Panc1 (cell line): Measurements from ENCODE around the gene DPEP1. TPM values are rescaled to one million over a fixed set of nuclear protein-coding genes. Genes with fewer than 3 reads are reported as not detected.

ENCODE experiments used
- ATAC-seq: fragments of 200-7000 bp; cut with Tn5 transposase; 2 replicates; pipeline ENCODE4 v1.9.1; 2020; ENCODE audit warnings: mild to moderate bottlenecking, moderate library complexity
- BruUV-seq: library from RNA; stranded (reverse); fragments of 400-500 nt; replicated peaks from 2 replicates; lab custom pipeline; 2021; lab: Mats Ljungman, UMichigan
- CTCF ChIA-PET: fragments of 300-600 bp; sonication (Branson Sonifier 250); formaldehyde crosslinking; loops from one replicate; lab custom pipeline; 2022; ENCODE audit warnings: antibody characterized with exemption; lab: Charles Lee
- POLR2A ChIA-PET: fragments of 300-600 bp; sonication (Branson Sonifier 250); formaldehyde crosslinking; loops from one replicate; lab custom pipeline; 2022; ENCODE audit warnings: antibody characterized with exemption; lab: Charles Lee
- DNase-seq: peaks from one replicate; pipeline ENCODE4 v3.0.0-alpha.2; 2010; ENCODE audit warnings: low read depth, low spot score
- H3K27ac ChIP-seq: 2 replicates; pipeline ENCODE4 v1.5.1; 2011; ENCODE audit warnings: mild to moderate bottlenecking, low read length, inconsistent platforms
- H3K27me3 ChIP-seq: fragments of 200-500 bp; sonication (Bioruptor generic); 2 replicates; pipeline ENCODE4 v1.6.0; 2014; ENCODE audit warnings: low read length, inconsistent platforms; ENCODE audit not compliant: control insufficient read depth, insufficient read depth
- H3K36me3 ChIP-seq: fragments of 200-500 bp; sonication (Bioruptor generic); 2 replicates; pipeline ENCODE4 v1.5.1; 2014; ENCODE audit warnings: inconsistent platforms, mild to moderate bottlenecking, low read length, moderate library complexity; ENCODE audit not compliant: control insufficient read depth, insufficient read depth
- H3K4me1 ChIP-seq: 2 replicates; pipeline ENCODE4 v1.5.1; 2011; ENCODE audit warnings: inconsistent platforms, mild to moderate bottlenecking, low read length, moderate library complexity; ENCODE audit not compliant: control insufficient read depth, insufficient read depth
- H3K4me3 ChIP-seq, 2 experiments: 2 replicates each; pipeline ENCODE4 v1.5.1; 2011 to 2012; ENCODE audit warnings: low read depth in 2 of 2, low read length in 2 of 2, mild to moderate bottlenecking in 2 of 2, inconsistent platforms in 1 of 2, moderate library complexity in 1 of 2
- H3K9me3 ChIP-seq: fragments of 200-500 bp; sonication (Bioruptor generic); 2 replicates; pipeline ENCODE4 v1.5.1; 2014; ENCODE audit warnings: low read depth, mild to moderate bottlenecking, inconsistent platforms, low read length, moderate library complexity; ENCODE audit not compliant: control insufficient read depth, insufficient read depth
- CTCF ChIP-seq: fragments of 450-650 bp; IDR thresholded peaks from 2 replicates; pipeline ENCODE4 v1.5.1; 2017; ENCODE audit warnings: mild to moderate bottlenecking
- POLR2AphosphoS5 ChIP-seq: IDR thresholded peaks from 2 replicates; pipeline ENCODE4 v1.6.1; 2012; ENCODE audit warnings: mild to moderate bottlenecking, low read depth, low read length, moderate library complexity
- REST ChIP-seq, 2 experiments: IDR thresholded peaks; 2 replicates each; pipeline ENCODE4 v1.6.1; 2011 to 2012; ENCODE audit warnings: low read depth in 2 of 2, control low read depth in 1 of 2, low read length in 1 of 2, mild to moderate bottlenecking in 1 of 2, moderate library complexity in 1 of 2; ENCODE audit not compliant: insufficient read depth in 1 of 2
- SIN3A ChIP-seq: IDR thresholded peaks from 2 replicates; pipeline ENCODE4 v1.6.1; 2012; ENCODE audit warnings: low read depth, mild to moderate bottlenecking, low read length, moderate library complexity, borderline replicate concordance; ENCODE audit not compliant: insufficient read depth
- TCF7L2 ChIP-seq: IDR thresholded peaks from 2 replicates; pipeline ENCODE4 v1.6.1; 2011; ENCODE audit warnings: mild to moderate bottlenecking, low read depth, low read length, inconsistent platforms
- in situ Hi-C: cut with HindIII; loops from 2 replicates; pipeline ENCODE4 v1.10.0; 2016; ENCODE audit warnings: low sequenced_read_pairs, low pct_unique_long_range_greater_than_20kb
- intact Hi-C: fragments of 100-400 bp; cut with micrococcal nuclease; formaldehyde crosslinking; loops from one replicate; pipeline ENCODE4 v1.10.0; 2022; ENCODE audit not compliant: unreplicated experiment
- total RNA-seq: library from RNA; stranded (reverse); gene quantifications from one replicate; pipeline ENCODE4 v1.2.1, GENCODE V29; 2021; ENCODE audit not compliant: unreplicated experiment

Gene DPEP1
- total RNA-seq, 1 experiment from 2014 or later, result 0.18 TPM

GRCh38 chr16:89655062-89655643 is 41.7 kb downstream of the DPEP1 start:
- H3K4me1 ChIP-seq, result no peaks in the 10 kb centered on the region
- in situ Hi-C loops, result no loop called here
- H3K9me3 ChIP-seq, result no peaks in the 10 kb centered on the region
- ChIA-PET CTCF (interaction anchor here (0.7 kb wide), 1 partner anchor 216 kb away, joined by 3 read pairs; no protein-coding TSS in a partner anchor), POLR2A (no interaction called here)
- no peak overlapping the region for H3K4me3 ChIP-seq
- no peaks in the 10 kb centered on the region for H3K27me3 ChIP-seq
- H3K36me3 ChIP-seq, result peaks cover 18% of the 10 kb centered on the region; the same call in 1 of the 2 replicates
- TSS peak; percentile 69 for BruUV-seq
- TF ChIP-seq POLR2AphosphoS5 (no peak), CTCF (no peak), TCF7L2 (no peak), REST (IDR thresholded peaks at IDR 0.05; ENCODE audit: insufficient read depth in 1 of 2, low read depth in 2 of 2, low read length in 1 of 2) (no peak), SIN3A (no peak)
- DNase-seq (no peak), ATAC-seq (no peak)
- intact Hi-C loops, result no loop called here
- no peak overlapping the region for H3K27ac ChIP-seq

GRCh38 chr16:89656435-89657121 is 43.1 kb downstream of the DPEP1 start:
- peaks cover 18% of the 10 kb centered on the region for H3K36me3 ChIP-seq
- ChIA-PET CTCF (interaction anchor here (0.6 kb wide), 1 partner anchor 98 kb away, joined by 10 read pairs; no protein-coding TSS in a partner anchor), POLR2A (interaction anchor here (0.6 to 0.9 kb wide), 3 partner anchors 8 to 56 kb away, joined by 3 to 11 read pairs (median 9); no protein-coding TSS in a partner anchor)
- no peak for ATAC-seq
- no peaks in the 10 kb centered on the region for H3K9me3 ChIP-seq
- peak overlapping the region; percentile 92 to 96 for H3K4me3 ChIP-seq
- intact Hi-C loops, result no loop called here
- H3K27ac ChIP-seq, result peak overlapping the region; percentile 59
- no peak for TF ChIP-seq POLR2AphosphoS5
- TF ChIP-seq REST (IDR thresholded peaks at IDR 0.05; ENCODE audit: insufficient read depth in 1 of 2, low read depth in 2 of 2, low read length in 1 of 2), result no peak
- TF ChIP-seq TCF7L2, result no peak
- TF ChIP-seq CTCF, result no peak
- TF ChIP-seq SIN3A, result no peak
- in situ Hi-C loops, result no loop called here
- BruUV-seq, result no TSS peak
- DNase-seq, result no peak
- no peaks in the 10 kb centered on the region for H3K4me1 ChIP-seq
- H3K27me3 ChIP-seq, result no peaks in the 10 kb centered on the region
